HG03442 (cell line): ENCODE measurements around the gene PHRF1.

Source experiments
- ATAC-seq: cut with Tn5 transposase; IDR thresholded peaks from one replicate; pipeline ENCODE4 v1.9.1; 2021; ENCODE audit warnings: mild to moderate bottlenecking, moderate library complexity; ENCODE audit not compliant: unreplicated experiment

Gene PHRF1

GRCh38 chr11:556662-557256 is 19.5 kb upstream of the PHRF1 start:
- ATAC-seq, result no peak

GRCh38 chr11:557328-558132 is 18.7 kb upstream of the PHRF1 start:
- no peak for ATAC-seq

- ATAC-seq, result no peak
Measured at GRCh38 chr11:558503-558902, 17.8 kb upstream of the PHRF1 start.

- ATAC-seq, result no peak
Measured at GRCh38 chr11:559020-559620, 17.1 kb upstream of the PHRF1 start.

GRCh38 chr11:559712-560304 is 16.5 kb upstream of the PHRF1 start:
- ATAC-seq, result no peak

- ATAC-seq, result peak; percentile 76
Measured at GRCh38 chr11:560305-561147, 15.7 kb upstream of the PHRF1 start, which contains the start of the genes LMNTD2 and RASSF7. Gene LMNTD2, minus strand, starts transcription at chr11:560738. Its CDS starts 22 bp downstream, at chr11:560716. Gene RASSF7, plus strand, starts transcription at chr11:560970. Its CDS starts 799 bp downstream, at chr11:561769.

GRCh38 chr11:561148-562003 is 14.9 kb upstream of the PHRF1 start:
- peak; percentile 34 for ATAC-seq

- no peak for ATAC-seq
Measured at GRCh38 chr11:562046-562645, 14.1 kb upstream of the PHRF1 start.

- no peak for ATAC-seq
Measured at GRCh38 chr11:563066-563811, 13.0 kb upstream of the PHRF1 start.

GRCh38 chr11:563812-564578 is 12.3 kb upstream of the PHRF1 start:
- no peak for ATAC-seq

- no peak for ATAC-seq
Measured at GRCh38 chr11:565921-566509, 10.3 kb upstream of the PHRF1 start.

GRCh38 chr11:567011-567628 is 9.2 kb upstream of the PHRF1 start:
- ATAC-seq, result no peak

- no peak for ATAC-seq
Measured at GRCh38 chr11:567629-568292, 8.5 kb upstream of the PHRF1 start.

GRCh38 chr11:568306-569157 is 7.7 kb upstream of the PHRF1 start:
- peak; percentile 83 for ATAC-seq

GRCh38 chr11:569158-569885 is 6.9 kb upstream of the PHRF1 start:
- no peak for ATAC-seq
